Upper lobe of left lung (tissue), 6 donors: ENCODE results near the gene TAMALIN. TPM values are rescaled to one million over a fixed set of nuclear protein-coding genes. Genes with fewer than 3 reads are reported as not detected.

Experiments
- ATAC-seq, 2 donors: fragments of 200-7000 bp; cut with Tn5 transposase; one replicate each; pipeline ENCODE4 v1.9.1; 2022; ENCODE audit warnings: mild to moderate bottlenecking in 2 of 2, moderate library complexity in 2 of 2; ENCODE audit not compliant: low FRiP score in 2 of 2
- DNase-seq, 2 donors: peaks; one replicate each; pipeline ENCODE4 v3.0.0-alpha.2; 2019 to 2020
- H3K27ac ChIP-seq, 4 donors: fragments of 200-600 bp; sonication (generic); one replicate each; pipeline ENCODE4 v1.5.1; 2016 to 2019
- H3K27me3 ChIP-seq, 4 donors: fragments of 200-600 bp; sonication (generic); one replicate each; pipeline ENCODE4 v1.5.1; 2017 to 2019
- H3K36me3 ChIP-seq, 4 donors: fragments of 200-600 bp; sonication (generic); one replicate each; pipeline ENCODE4 v1.5.1; 2016 to 2019
- H3K4me1 ChIP-seq, 4 donors: fragments of 200-600 bp; sonication (generic); one replicate each; pipeline ENCODE4 v1.5.1; 2018 to 2019
- H3K4me3 ChIP-seq, 4 donors: fragments of 200-600 bp; sonication (generic); one replicate each; pipeline ENCODE4 v1.5.1; 2017 to 2019; ENCODE audit warnings: mild to moderate bottlenecking in 2 of 4, moderate library complexity in 1 of 4
- H3K9me3 ChIP-seq, 4 donors: fragments of 200-600 bp; sonication (generic); one replicate each; pipeline ENCODE4 v1.5.1; 2018 to 2019
- CTCF ChIP-seq, 6 experiments: fragments of 450-650 bp in 4 of 6; fragments of 200-600 bp in 2 of 6; sonication (generic) in 2 of 6; IDR thresholded peaks; one replicate each; pipeline ENCODE4 v1.5.1; 2016 to 2019; ENCODE audit warnings: antibody characterized with exemption in 6 of 6
- EP300 ChIP-seq, 4 donors: sonication (generic); formaldehyde crosslinking; IDR thresholded peaks; one replicate each; pipeline ENCODE4 v1.5.1; 2017; ENCODE audit warnings: antibody characterized with exemption in 4 of 4, control low read depth in 2 of 4
- POLR2A ChIP-seq, 4 donors: fragments of 450-650 bp; IDR thresholded peaks; one replicate each; pipeline ENCODE4 v1.5.1; 2016 to 2017; ENCODE audit warnings: antibody characterized with exemption in 4 of 4, mild to moderate bottlenecking in 2 of 4
- POLR2AphosphoS5 ChIP-seq, 2 donors: sonication (generic); formaldehyde crosslinking; IDR thresholded peaks; one replicate each; pipeline ENCODE4 v1.5.1; 2017; ENCODE audit warnings: antibody characterized with exemption in 2 of 2
- WGBS, 2 donors: methylation state at CpG; one replicate each; pipeline ENCODE4 v1.1.5; 2017 to 2018; 5-methylcytosine and 5-hydroxymethylcytosine counted together
- total RNA-seq, 6 donors: library from RNA; depleted of rRNA in 4 of 6; stranded (reverse); fragments of >200 nt in 4 of 6; gene quantifications; one replicate each; pipeline versions ENCODE4 v1.1.0 to v1.2.1, GENCODE V29; 2016 to 2021
- donor health status: DM: no; HTN: no; CAD: no; lungs with moderate emphysema.
- donor health status: DM: no; HTN: yes; CAD: no; lungs with severe emphysema.

TAMALIN gene
- total RNA-seq, 6 donors from 2014 or later = 52.3 to 170 (median 73.7) TPM

DNA sequence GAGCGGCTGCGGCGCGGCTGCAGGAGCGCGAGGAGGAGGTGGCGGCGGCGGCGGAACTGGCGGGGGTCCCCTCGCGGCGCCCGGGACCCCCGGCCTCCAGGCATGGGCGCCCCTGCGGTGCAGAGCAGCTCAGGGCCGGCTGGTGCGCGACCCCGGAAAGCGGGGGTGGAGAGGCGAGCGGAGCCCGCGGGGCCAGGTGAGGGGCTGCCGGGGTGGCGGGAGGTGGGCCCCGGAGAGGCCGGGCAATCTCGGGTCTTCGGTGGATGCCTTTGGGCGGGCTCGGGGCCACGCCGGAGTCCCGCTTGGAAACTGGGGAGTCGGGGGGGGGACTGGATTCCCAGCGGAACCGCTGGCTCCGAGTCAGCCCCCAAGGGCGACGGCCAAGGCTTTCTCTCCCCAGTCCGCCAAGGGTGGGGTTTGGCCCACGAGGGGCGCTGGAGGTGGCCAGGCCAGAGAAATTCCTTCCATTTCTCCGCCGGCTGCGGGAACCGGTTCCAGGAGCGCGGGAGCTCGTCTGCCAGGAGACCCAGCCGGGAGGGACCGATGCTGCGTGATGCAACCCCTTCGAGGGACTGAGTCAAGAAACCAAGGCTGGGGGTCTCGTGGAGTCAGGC, 30.6 kb downstream of the TAMALIN start:
- H3K4me1 ChIP-seq = peaks cover 26 to 58% (median 50%) of the 10 kb centered on the region in 4 donors

DNA sequence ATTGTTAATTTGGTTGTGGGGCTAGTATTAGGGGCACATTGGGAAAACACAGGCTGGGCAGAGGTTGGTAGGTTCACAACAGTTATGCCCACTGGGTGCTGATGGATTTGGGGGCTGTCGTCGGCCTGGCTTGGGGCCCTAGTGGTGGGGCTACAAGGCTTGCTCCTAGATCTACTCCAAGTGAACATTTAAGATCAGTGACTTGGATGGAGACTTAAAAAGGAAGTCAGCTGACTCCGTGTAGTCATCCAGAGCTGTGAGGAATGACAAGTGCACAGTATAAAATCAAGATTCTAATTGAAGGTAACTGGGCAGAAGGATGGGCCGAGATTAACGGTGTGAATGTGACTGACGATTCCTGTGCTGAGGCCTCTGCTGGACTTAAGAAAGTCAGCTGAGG, 31.7 kb downstream of the TAMALIN start:
- Histone ChIP-seq H3K9me3 (no peaks in the 10 kb centered on the region), H3K27me3 (no peaks in the 10 kb centered on the region), H3K4me3 (peak overlapping the region in 2 of 4 donors; percentile 66 to 87), H3K4me1 (peaks cover 32 to 60% (median 47%) of the 10 kb centered on the region in 4 donors), H3K27ac (peak overlapping the region; percentile 89 to 92 (median 90)), H3K36me3 (peaks cover 0 to 8% (median 0%) of the 10 kb centered on the region in 4 donors)
- TF ChIP-seq POLR2A (IDR thresholded peaks at IDR 0.05) (no peak), EP300 (IDR thresholded peaks at IDR 0.05) (no peak), CTCF (IDR thresholded peaks at IDR 0.05) (no peak), POLR2AphosphoS5 (IDR thresholded peaks at IDR 0.05) (peak in 1 of 2 donors; percentile 6)
- DNase-seq (no peak), ATAC-seq (no peak)
- 70% methylated on average over 6 of the region's 6 CpGs for WGBS, 2 donors

More for the DNA sequence above, 30.6 kb downstream of the TAMALIN start:
- Histone ChIP-seq H3K9me3 (no peaks in the 10 kb centered on the region), H3K36me3 (peaks cover 0 to 8% (median 0%) of the 10 kb centered on the region in 4 donors), H3K27ac (peak overlapping the region; percentile 89 to 92 (median 90)), H3K27me3 (no peaks in the 10 kb centered on the region), H3K4me3 (peak overlapping the region; percentile 55 to 87 (median 64))
- TF ChIP-seq POLR2A (IDR thresholded peaks at IDR 0.05) (no peak), EP300 (IDR thresholded peaks at IDR 0.05) (no peak), CTCF (IDR thresholded peaks at IDR 0.05) (no peak), POLR2AphosphoS5 (IDR thresholded peaks at IDR 0.05) (no peak)
- ATAC-seq (peak in 1 of 2 donors; percentile 46), DNase-seq (peak in 1 of 2 donors; percentile 90)
- 3 to 4% methylated on average over 5 to 44 of the region's 59 CpGs for WGBS, 2 donors

- no peaks in the 10 kb centered on the region for H3K9me3 ChIP-seq
- TF ChIP-seq EP300 (IDR thresholded peaks at IDR 0.05) = no peak
- no peak for TF ChIP-seq CTCF (IDR thresholded peaks at IDR 0.05)
- no peak for TF ChIP-seq POLR2A (IDR thresholded peaks at IDR 0.05)
- no peak for TF ChIP-seq POLR2AphosphoS5 (IDR thresholded peaks at IDR 0.05)
- no peak for DNase-seq
- H3K36me3 ChIP-seq = peaks cover 0 to 8% (median 0%) of the 10 kb centered on the region in 4 donors
- H3K27ac ChIP-seq = peak overlapping the region in 2 of 4 donors; percentile 90 to 92
- H3K4me3 ChIP-seq = no peak overlapping the region
- ATAC-seq = no peak
- H3K4me1 ChIP-seq = peaks cover 53 to 73% (median 61%) of the 10 kb centered on the region in 4 donors
- 76 to 90% methylated on average over 3 of the region's 3 CpGs for WGBS, 2 donors
- H3K27me3 ChIP-seq = no peaks in the 10 kb centered on the region
These were observed 34.3 kb downstream of the TAMALIN start for GRCh38 chr12:52041035-52041434.

GRCh38 chr12:52041695-52042123, 35.0 kb downstream of the TAMALIN start:
- Histone ChIP-seq H3K9me3 (no peaks in the 10 kb centered on the region), H3K27me3 (no peaks in the 10 kb centered on the region), H3K36me3 (peaks cover 0 to 8% (median 0%) of the 10 kb centered on the region in 4 donors), H3K4me3 (no peak overlapping the region), H3K4me1 (peaks cover 54 to 71% (median 60%) of the 10 kb centered on the region in 4 donors), H3K27ac (peak overlapping the region in 3 of 4 donors; percentile 90 to 92 (median 90))
- ATAC-seq (no peak), DNase-seq (no peak)
- WGBS, 2 donors = 49 to 70% methylated on average over 2 to 6 of the region's 6 CpGs
- TF ChIP-seq POLR2A (IDR thresholded peaks at IDR 0.05) = no peak
- TF ChIP-seq POLR2AphosphoS5 (IDR thresholded peaks at IDR 0.05) = no peak
- TF ChIP-seq CTCF (IDR thresholded peaks at IDR 0.05) = no peak
- TF ChIP-seq EP300 (IDR thresholded peaks at IDR 0.05) = no peak
